Neural cell (in vitro differentiated cells): ENCODE data around the gene COL4A2. TPM values are rescaled to one million over a fixed set of nuclear protein-coding genes. Genes with fewer than 3 reads are reported as not detected.

Experiments
- H2AFZ ChIP-seq: fragments of 200-600, 300-800 bp; sonication (generic), shearing (Covaris generic); 2 replicates; pipeline ENCODE4 v1.6.0; 2014; ENCODE audit warnings: low read depth, mild to moderate bottlenecking, antibody characterized with exemption, low read length, moderate library complexity
- H3F3A ChIP-seq: fragments of 200-600 bp; shearing (Covaris generic); 2 replicates; pipeline ENCODE4 v1.6.1; 2016; ENCODE audit warnings: mild to moderate bottlenecking, moderate library complexity, mixed read lengths, antibody characterized with exemption, low read length; ENCODE audit not compliant: insufficient read depth, poor library complexity, severe bottlenecking
- H3K27ac ChIP-seq: fragments of 200-600, 300-800 bp; sonication (generic), shearing (Covaris generic); 2 replicates; pipeline ENCODE4 v1.5.1; 2014; ENCODE audit warnings: mild to moderate bottlenecking, low read length, moderate library complexity
- H3K27me3 ChIP-seq: fragments of 300-800, 200-600 bp; sonication (generic), shearing (Covaris generic); 2 replicates; pipeline ENCODE4 v1.6.0; 2014; ENCODE audit warnings: mild to moderate bottlenecking, low read depth, low read length, moderate library complexity; ENCODE audit not compliant: insufficient read depth
- H3K36me3 ChIP-seq: fragments of 300-800, 200-600 bp; sonication (generic), shearing (Covaris generic); 2 replicates; pipeline ENCODE4 v1.5.1; 2014; ENCODE audit warnings: mild to moderate bottlenecking, antibody characterized with exemption, low read length, moderate library complexity; ENCODE audit not compliant: insufficient read depth
- H3K4me2 ChIP-seq: fragments of 300-800, 200-600 bp; sonication (generic), shearing (Covaris generic); 2 replicates; pipeline ENCODE4 v1.6.0; 2014; ENCODE audit warnings: mild to moderate bottlenecking, low read length
- H3K4me3 ChIP-seq: fragments of 300-800, 200-600 bp; sonication (generic), shearing (Covaris generic); 2 replicates; pipeline ENCODE4 v1.5.1; 2014; ENCODE audit warnings: mild to moderate bottlenecking, low read length, moderate library complexity
- H3K79me2 ChIP-seq: fragments of 200-600 bp; shearing (Covaris generic); replicated peaks from 2 replicates; pipeline ENCODE4 v1.6.0; 2014; ENCODE audit warnings: mild to moderate bottlenecking, low read length, moderate library complexity; ENCODE audit not compliant: insufficient read depth
- H3K9ac ChIP-seq: fragments of 300-800, 200-600 bp; sonication (generic), shearing (Covaris generic); 2 replicates; pipeline ENCODE4 v1.6.1; 2016; ENCODE audit warnings: mild to moderate bottlenecking, low read length, mixed read lengths
- H3K9me2 ChIP-seq: fragments of 200-600 bp; shearing (Covaris generic); 2 replicates; pipeline ENCODE4 v1.6.1; 2016; ENCODE audit warnings: mild to moderate bottlenecking, low read length, mixed read lengths; ENCODE audit not compliant: insufficient read depth
- H3K9me3 ChIP-seq: fragments of 200-600, 300-800 bp; sonication (generic), shearing (Covaris generic); 2 replicates; pipeline ENCODE4 v1.6.1; 2016; ENCODE audit warnings: mild to moderate bottlenecking, mixed run types, low read length, moderate library complexity, mixed read lengths
- H4K20me1 ChIP-seq: fragments of 200-600 bp; shearing (Covaris generic); 2 replicates; pipeline ENCODE4 v1.6.1; 2016; ENCODE audit warnings: mild to moderate bottlenecking, mixed run types; ENCODE audit not compliant: insufficient read depth
- EP300 ChIP-seq: fragments of 450-650 bp; conservative IDR thresholded peaks from 2 replicates; pipeline ENCODE4 v1.6.1; 2014; ENCODE audit warnings: antibody characterized with exemption, mild to moderate bottlenecking, moderate library complexity; ENCODE audit not compliant: poor library complexity, severe bottlenecking
- EZH2 ChIP-seq: fragments of 200-600, 300-800 bp; shearing (Covaris generic), sonication (generic); IDR thresholded peaks from 2 replicates; pipeline ENCODE4 v1.6.1; 2014; ENCODE audit warnings: antibody characterized with exemption, low read length, borderline replicate concordance, mild to moderate bottlenecking; ENCODE audit not compliant: insufficient read depth, poor library complexity, severe bottlenecking
- MXI1 ChIP-seq: fragments of 450-650 bp; conservative IDR thresholded peaks from 2 replicates; pipeline ENCODE4 v1.6.1; 2014; ENCODE audit warnings: antibody characterized with exemption, mild to moderate bottlenecking; ENCODE audit not compliant: poor library complexity, severe bottlenecking
- POLR2AphosphoS5 ChIP-seq: IDR thresholded peaks from 2 replicates; pipeline ENCODE4 v1.6.1; 2012
- RAD21 ChIP-seq: fragments of 450-650 bp; conservative IDR thresholded peaks from 2 replicates; pipeline ENCODE4 v1.6.1; 2014; ENCODE audit warnings: antibody characterized with exemption, mild to moderate bottlenecking, moderate library complexity
- SMC3 ChIP-seq: fragments of 450-650 bp; conservative IDR thresholded peaks from 2 replicates; pipeline ENCODE4 v1.6.1; 2014; ENCODE audit warnings: antibody characterized with exemption, mild to moderate bottlenecking, moderate library complexity; ENCODE audit not compliant: poor library complexity
- TAF1 ChIP-seq: IDR thresholded peaks from 2 replicates; pipeline ENCODE4 v1.6.1; 2012; ENCODE audit warnings: low read depth
- polyA plus RNA-seq: library from polyadenylated mRNA; depleted of rRNA; stranded (reverse); fragments of >200 nt; gene quantifications from 2 replicates; pipeline ENCODE4 v1.2.3, GENCODE V29; 2014
- TF ChIP-seq, protein P1 (sequence below): IDR thresholded peaks from 2 replicates; pipeline ENCODE4 v1.6.1; 2012; ENCODE audit warnings: borderline replicate concordance
- TF ChIP-seq, protein P2 (sequence below): fragments of 450-650 bp; IDR thresholded peaks from 2 replicates; pipeline ENCODE4 v1.5.1; 2014; ENCODE audit warnings: antibody characterized with exemption, mild to moderate bottlenecking, moderate library complexity; ENCODE audit not compliant: poor library complexity, severe bottlenecking

COL4A2 gene
- polyA plus RNA-seq, 1 donor from 2014 or later, result 30.8 TPM

DNA sequence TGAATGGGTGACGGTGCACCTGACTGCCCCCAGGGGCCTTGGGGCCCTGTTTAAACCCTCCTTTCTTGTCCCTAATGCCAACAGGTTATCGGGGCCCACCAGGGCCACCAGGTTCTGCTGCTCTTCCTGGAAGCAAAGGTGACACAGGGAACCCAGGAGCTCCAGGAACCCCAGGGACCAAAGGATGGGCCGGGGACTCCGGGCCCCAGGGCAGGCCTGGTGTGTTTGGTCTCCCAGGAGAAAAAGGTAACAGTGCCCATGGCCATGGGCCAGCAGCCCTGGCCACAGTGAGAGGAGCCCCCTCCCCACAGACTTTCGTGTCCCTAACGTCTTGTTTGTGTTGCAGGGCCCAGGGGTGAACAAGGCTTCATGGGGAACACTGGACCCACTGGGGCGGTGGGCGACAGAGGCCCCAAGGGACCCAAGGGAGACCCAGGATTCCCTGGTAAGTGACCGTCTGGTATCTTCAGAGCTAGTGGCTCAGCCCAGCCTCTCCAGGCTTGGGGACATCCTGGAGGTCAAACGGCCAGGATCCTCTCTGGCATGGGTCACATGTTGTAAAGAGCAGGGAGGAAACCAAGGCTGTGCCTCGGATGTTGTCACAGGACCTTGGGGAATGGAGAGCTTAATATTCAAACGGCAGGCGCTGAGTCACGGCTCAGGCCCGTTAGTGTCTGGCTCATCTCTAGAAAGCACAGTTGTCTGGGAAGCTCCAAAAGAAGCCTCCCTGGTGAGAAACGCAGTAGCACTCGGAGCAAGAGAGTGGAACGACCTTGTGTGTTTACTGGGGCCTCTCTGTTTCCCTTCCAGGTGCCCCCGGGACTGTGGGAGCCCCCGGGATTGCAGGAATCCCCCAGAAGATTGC is 196.2 kb downstream of the COL4A2 start:
- Histone ChIP-seq H3K27ac (no peak overlapping the region), H4K20me1 (no peaks in the 10 kb centered on the region), H3F3A (no peaks in the 10 kb centered on the region), H3K4me2 (no peak overlapping the region), H3K9me2 (no peaks in the 10 kb centered on the region), H3K27me3 (no peaks in the 10 kb centered on the region), H3K9ac (no peak overlapping the region), H3K36me3 (no peaks in the 10 kb centered on the region), H3K79me2 (no peaks in the 10 kb centered on the region), H2AFZ (no peak overlapping the region), H3K9me3 (no peaks in the 10 kb centered on the region), H3K4me3 (no peak overlapping the region)
- no peak for TF ChIP-seq POLR2AphosphoS5
- no peak for TF ChIP-seq SMC3
- TF ChIP-seq TAF1, result no peak
- TF ChIP-seq, protein P1, sequence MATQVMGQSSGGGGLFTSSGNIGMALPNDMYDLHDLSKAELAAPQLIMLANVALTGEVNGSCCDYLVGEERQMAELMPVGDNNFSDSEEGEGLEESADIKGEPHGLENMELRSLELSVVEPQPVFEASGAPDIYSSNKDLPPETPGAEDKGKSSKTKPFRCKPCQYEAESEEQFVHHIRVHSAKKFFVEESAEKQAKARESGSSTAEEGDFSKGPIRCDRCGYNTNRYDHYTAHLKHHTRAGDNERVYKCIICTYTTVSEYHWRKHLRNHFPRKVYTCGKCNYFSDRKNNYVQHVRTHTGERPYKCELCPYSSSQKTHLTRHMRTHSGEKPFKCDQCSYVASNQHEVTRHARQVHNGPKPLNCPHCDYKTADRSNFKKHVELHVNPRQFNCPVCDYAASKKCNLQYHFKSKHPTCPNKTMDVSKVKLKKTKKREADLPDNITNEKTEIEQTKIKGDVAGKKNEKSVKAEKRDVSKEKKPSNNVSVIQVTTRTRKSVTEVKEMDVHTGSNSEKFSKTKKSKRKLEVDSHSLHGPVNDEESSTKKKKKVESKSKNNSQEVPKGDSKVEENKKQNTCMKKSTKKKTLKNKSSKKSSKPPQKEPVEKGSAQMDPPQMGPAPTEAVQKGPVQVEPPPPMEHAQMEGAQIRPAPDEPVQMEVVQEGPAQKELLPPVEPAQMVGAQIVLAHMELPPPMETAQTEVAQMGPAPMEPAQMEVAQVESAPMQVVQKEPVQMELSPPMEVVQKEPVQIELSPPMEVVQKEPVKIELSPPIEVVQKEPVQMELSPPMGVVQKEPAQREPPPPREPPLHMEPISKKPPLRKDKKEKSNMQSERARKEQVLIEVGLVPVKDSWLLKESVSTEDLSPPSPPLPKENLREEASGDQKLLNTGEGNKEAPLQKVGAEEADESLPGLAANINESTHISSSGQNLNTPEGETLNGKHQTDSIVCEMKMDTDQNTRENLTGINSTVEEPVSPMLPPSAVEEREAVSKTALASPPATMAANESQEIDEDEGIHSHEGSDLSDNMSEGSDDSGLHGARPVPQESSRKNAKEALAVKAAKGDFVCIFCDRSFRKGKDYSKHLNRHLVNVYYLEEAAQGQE, result no peak
- TF ChIP-seq MXI1, result no peak
- no peak for TF ChIP-seq EZH2
- TF ChIP-seq, protein P2, sequence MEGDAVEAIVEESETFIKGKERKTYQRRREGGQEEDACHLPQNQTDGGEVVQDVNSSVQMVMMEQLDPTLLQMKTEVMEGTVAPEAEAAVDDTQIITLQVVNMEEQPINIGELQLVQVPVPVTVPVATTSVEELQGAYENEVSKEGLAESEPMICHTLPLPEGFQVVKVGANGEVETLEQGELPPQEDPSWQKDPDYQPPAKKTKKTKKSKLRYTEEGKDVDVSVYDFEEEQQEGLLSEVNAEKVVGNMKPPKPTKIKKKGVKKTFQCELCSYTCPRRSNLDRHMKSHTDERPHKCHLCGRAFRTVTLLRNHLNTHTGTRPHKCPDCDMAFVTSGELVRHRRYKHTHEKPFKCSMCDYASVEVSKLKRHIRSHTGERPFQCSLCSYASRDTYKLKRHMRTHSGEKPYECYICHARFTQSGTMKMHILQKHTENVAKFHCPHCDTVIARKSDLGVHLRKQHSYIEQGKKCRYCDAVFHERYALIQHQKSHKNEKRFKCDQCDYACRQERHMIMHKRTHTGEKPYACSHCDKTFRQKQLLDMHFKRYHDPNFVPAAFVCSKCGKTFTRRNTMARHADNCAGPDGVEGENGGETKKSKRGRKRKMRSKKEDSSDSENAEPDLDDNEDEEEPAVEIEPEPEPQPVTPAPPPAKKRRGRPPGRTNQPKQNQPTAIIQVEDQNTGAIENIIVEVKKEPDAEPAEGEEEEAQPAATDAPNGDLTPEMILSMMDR, result no peak
- no peak for TF ChIP-seq RAD21
- no peak for TF ChIP-seq EP300

DNA sequence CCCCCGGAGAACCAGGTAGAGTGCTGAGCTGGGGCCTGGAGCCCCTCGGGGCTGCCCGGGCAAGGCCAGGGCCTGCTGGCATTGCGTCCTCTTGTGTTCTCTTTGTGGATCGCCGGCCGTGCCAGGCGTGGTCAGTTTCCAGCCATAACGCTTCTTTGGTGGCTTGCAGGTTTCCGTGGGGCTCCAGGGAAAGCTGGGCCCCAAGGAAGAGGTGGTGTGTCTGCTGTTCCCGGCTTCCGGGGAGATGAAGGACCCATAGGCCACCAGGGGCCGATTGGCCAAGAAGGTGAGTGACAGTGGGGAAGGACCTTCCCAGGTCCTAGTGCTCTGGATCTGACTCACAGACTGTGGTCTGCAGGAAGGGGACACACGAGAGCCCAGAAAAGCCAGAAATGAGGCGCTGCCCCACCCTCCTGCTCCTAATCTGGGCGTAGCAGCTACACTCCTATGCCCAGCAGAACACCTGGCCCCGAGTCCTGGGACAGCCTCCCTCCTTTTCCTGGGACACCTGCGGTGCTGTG is 197.0 kb downstream of the COL4A2 start:
- Histone ChIP-seq H3K4me2 (no peak overlapping the region), H3K9me3 (no peaks in the 10 kb centered on the region), H3K27ac (no peak overlapping the region), H3K4me3 (no peak overlapping the region), H2AFZ (no peak overlapping the region), H3K79me2 (no peaks in the 10 kb centered on the region), H3K27me3 (no peaks in the 10 kb centered on the region), H4K20me1 (no peaks in the 10 kb centered on the region), H3F3A (no peaks in the 10 kb centered on the region), H3K9me2 (no peaks in the 10 kb centered on the region), H3K36me3 (no peaks in the 10 kb centered on the region), H3K9ac (no peak overlapping the region)
- TF ChIP-seq MXI1 (no peak), SMC3 (no peak), TAF1 (no peak), RAD21 (no peak), EP300 (no peak), POLR2AphosphoS5 (no peak), EZH2 (no peak)
- TF ChIP-seq, protein P1, result no peak
- TF ChIP-seq, protein P2, result no peak
